GM12892 (cell line): ENCODE results near the gene GNAI3.

ENCODE experiments used
- POLR2A ChIP-seq: IDR thresholded peaks from 2 replicates; pipeline ENCODE4 v1.6.1; 2011; ENCODE audit warnings: low read depth, low read length, control low read depth
- POLR2AphosphoS5 ChIP-seq: IDR thresholded peaks from 2 replicates; pipeline ENCODE4 v1.6.1; 2011; ENCODE audit warnings: low read depth, low read length, control low read depth
- TAF1 ChIP-seq: IDR thresholded peaks from 2 replicates; pipeline ENCODE4 v1.6.1; 2011; ENCODE audit warnings: low read depth, mild to moderate bottlenecking, control low read depth, low read length, borderline replicate concordance

- no peak for TF ChIP-seq TAF1
- TF ChIP-seq POLR2A: no peak
- no peak for TF ChIP-seq POLR2AphosphoS5
Observed at GRCh38 chr1:109628540-109629321, 80.3 kb downstream of the GNAI3 start.
